Measurements from ENCODE around the gene EYA2. TPM values are rescaled to one million over a fixed set of nuclear protein-coding genes. Genes with fewer than 3 reads are reported as not detected.
A peak's percentile ranks its signal among the peaks of the same experiment; 100 is the strongest.

EYA2 gene
- total RNA-seq, 2 donors from 2014 or later, result 30.0 to 31.0 TPM

DNA sequence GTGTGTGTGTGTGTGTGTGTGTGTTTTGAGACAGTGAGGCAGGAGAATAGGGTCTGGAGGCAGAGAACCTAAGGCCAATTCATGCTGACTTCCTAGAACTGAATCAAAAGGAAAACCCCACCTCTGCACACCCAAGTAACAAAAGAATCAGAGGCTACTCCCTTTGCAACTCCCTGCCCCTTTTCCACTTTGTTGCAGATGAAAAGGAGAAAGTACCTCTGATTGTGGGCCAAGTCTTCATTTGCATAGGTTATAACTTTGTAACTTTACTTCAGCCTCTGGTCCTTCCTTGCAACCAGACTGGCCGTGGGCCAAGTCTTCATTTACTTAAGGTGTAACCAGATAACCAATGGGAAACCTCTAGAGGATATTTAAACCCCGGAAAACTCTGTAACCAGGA is 168.8 kb downstream of the EYA2 start:
- Histone ChIP-seq H3K4me3 (no peak overlapping the region), H3K9me3 (no peaks in the 10 kb centered on the region), H3K27me3 (replicated peaks; ENCODE audit: insufficient read depth) (no peaks in the 10 kb centered on the region), H3K4me1 (replicated peaks) (no peaks in the 10 kb centered on the region), H3K36me3 (no peaks in the 10 kb centered on the region), H3K27ac (no peak overlapping the region)
- TF ChIP-seq, protein P1, sequence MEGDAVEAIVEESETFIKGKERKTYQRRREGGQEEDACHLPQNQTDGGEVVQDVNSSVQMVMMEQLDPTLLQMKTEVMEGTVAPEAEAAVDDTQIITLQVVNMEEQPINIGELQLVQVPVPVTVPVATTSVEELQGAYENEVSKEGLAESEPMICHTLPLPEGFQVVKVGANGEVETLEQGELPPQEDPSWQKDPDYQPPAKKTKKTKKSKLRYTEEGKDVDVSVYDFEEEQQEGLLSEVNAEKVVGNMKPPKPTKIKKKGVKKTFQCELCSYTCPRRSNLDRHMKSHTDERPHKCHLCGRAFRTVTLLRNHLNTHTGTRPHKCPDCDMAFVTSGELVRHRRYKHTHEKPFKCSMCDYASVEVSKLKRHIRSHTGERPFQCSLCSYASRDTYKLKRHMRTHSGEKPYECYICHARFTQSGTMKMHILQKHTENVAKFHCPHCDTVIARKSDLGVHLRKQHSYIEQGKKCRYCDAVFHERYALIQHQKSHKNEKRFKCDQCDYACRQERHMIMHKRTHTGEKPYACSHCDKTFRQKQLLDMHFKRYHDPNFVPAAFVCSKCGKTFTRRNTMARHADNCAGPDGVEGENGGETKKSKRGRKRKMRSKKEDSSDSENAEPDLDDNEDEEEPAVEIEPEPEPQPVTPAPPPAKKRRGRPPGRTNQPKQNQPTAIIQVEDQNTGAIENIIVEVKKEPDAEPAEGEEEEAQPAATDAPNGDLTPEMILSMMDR (IDR thresholded peaks at IDR 0.05), result no peak
- TF ChIP-seq POLR2A (IDR thresholded peaks at IDR 0.05) (no peak), POLR2AphosphoS5 (IDR thresholded peaks at IDR 0.05) (no peak)
- WGBS, result 25% methylated on average over 2 of the region's 2 CpGs
- peak; percentile 66 for DNase-seq (ENCODE audit: low spot score)
- intact Hi-C loops (cut with DNase I), result no loop called here

DNA sequence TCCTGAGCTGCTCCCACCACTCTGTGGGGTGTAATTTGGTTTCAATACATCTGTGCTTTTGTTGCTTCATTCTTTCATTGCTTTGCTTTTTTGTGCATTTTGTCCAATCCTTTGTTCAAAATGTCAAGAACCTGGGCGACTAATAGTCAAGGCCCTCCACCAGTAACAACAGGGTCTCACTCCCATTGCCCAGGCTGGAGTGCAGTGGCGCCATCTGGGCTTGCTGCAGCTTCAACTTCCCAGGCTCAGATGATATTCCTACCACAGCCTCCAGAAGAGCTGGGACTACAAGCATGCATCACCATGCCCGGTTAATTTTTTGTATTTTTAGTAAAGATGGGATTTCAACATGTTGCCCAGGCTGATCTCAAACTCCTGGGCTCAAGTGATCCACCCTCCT is 169.2 kb downstream of the EYA2 start:
- 88% methylated on average over 3 of the region's 3 CpGs for WGBS

DNA sequence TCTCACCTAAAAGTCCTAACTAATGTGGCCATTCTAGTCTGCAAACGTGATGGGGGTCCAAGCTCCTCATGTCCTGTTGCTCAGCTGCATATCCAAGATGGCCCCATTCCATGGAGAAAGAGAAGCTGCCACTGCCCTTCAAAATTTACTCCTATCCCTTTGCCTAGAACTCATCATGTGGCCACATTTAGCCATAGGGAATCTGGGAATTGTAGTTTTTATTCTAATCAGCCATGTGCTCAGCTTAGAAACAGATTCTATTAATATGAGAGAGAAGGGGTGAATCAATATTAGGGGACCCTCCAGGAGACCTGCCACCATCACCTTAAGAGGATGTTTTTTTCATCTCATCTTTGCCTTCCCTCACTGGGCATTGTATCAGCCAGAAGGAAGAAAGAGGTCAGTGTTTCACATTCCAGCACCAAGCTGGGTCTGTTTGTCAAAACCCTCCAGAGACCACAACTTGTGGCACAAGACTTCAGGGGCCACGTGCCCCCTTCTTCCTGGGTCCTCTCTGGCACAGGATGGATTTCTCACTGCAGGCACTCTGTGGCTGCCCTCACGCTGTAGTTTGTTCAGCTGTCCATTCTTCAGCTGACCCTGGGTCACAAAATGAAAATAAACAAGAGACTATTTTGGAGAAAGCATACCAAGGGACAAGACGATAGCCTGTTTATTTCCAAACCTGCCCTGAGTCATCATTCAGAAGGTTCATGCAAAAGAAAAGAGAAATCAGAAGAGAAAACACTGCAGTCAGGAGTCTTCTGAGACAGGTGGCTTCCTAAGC is 172.0 kb downstream of the EYA2 start:
- H3K27ac ChIP-seq, result no peak overlapping the region
- H3K9me3 ChIP-seq, result no peaks in the 10 kb centered on the region
- no peaks in the 10 kb centered on the region for H3K36me3 ChIP-seq
- H3K4me1 ChIP-seq (replicated peaks), result no peaks in the 10 kb centered on the region
- DNase-seq (ENCODE audit: low spot score), result no peak
- 68% methylated on average over 4 of the region's 4 CpGs for WGBS
- no peak overlapping the region for H3K4me3 ChIP-seq
- TF ChIP-seq POLR2A (IDR thresholded peaks at IDR 0.05) (no peak), POLR2AphosphoS5 (IDR thresholded peaks at IDR 0.05) (no peak)
- TF ChIP-seq, protein P1 (IDR thresholded peaks at IDR 0.05), result no peak
- intact Hi-C loops (cut with DNase I), result no loop called here
- no peaks in the 10 kb centered on the region for H3K27me3 ChIP-seq (replicated peaks; ENCODE audit: insufficient read depth)

More for the DNA sequence above, 169.2 kb downstream of the EYA2 start:
- TF ChIP-seq, protein P1 (IDR thresholded peaks at IDR 0.05), result no peak
- no peak overlapping the region for H3K4me3 ChIP-seq
- no peaks in the 10 kb centered on the region for H3K4me1 ChIP-seq (replicated peaks)
- no peaks in the 10 kb centered on the region for H3K36me3 ChIP-seq
- H3K27ac ChIP-seq, result no peak overlapping the region
- no peaks in the 10 kb centered on the region for H3K27me3 ChIP-seq (replicated peaks; ENCODE audit: insufficient read depth)
- no peaks in the 10 kb centered on the region for H3K9me3 ChIP-seq
- DNase-seq (ENCODE audit: low spot score), result no peak
- intact Hi-C loops (cut with DNase I), result no loop called here

DNA sequence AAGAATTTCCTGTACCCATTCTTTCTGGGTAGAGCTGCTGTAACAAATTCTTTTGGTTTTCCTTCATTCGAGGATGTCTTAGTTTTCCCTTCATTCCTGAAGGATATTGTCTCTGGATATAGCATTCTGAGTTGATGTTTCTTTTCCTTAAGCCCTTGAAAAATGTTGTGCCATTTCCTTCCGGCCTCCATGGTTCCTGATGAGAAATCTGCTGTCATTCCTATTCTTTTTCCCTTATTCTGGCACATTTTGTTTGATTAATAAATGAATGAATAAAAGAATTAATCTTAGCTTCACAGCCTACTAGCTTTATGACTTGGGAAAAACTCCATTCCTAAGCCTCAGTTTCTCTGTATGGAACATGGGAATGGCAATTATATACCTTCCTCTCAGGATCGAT is 173.1 kb downstream of the EYA2 start:
- intact Hi-C loops (cut with DNase I), result no loop called here
- WGBS, result 95% methylated on average over 3 of the region's 3 CpGs
- H3K4me1 ChIP-seq (replicated peaks), result no peaks in the 10 kb centered on the region

More for the DNA sequence above, 173.1 kb downstream of the EYA2 start:
- Histone ChIP-seq H3K36me3 (no peaks in the 10 kb centered on the region), H3K9me3 (no peaks in the 10 kb centered on the region), H3K4me3 (no peak overlapping the region), H3K27me3 (replicated peaks; ENCODE audit: insufficient read depth) (no peaks in the 10 kb centered on the region), H3K27ac (no peak overlapping the region)
- TF ChIP-seq POLR2A (IDR thresholded peaks at IDR 0.05) (no peak), POLR2AphosphoS5 (IDR thresholded peaks at IDR 0.05) (no peak)
- TF ChIP-seq, protein P1 (IDR thresholded peaks at IDR 0.05), result no peak
- DNase-seq (ENCODE audit: low spot score), result no peak

All from prostate gland (tissue), 2 donors.